Fibroblast of the aortic adventitia (primary cell): ENCODE measurements around the gene TGFBR1. TPM values are rescaled to one million over a fixed set of nuclear protein-coding genes. Genes with fewer than 3 reads are reported as not detected.

Experiments
- DNase-seq: peaks from one replicate; pipeline ENCODE4 v3.0.0-alpha.2; 2010; ENCODE audit warnings: low read depth
- H3K4me3 ChIP-seq: 2 replicates; pipeline ENCODE4 v1.5.1; 2011; ENCODE audit warnings: low read depth, mild to moderate bottlenecking, control low read depth, low read length, moderate library complexity
- CTCF ChIP-seq: IDR thresholded peaks from 2 replicates; pipeline ENCODE4 v1.5.1; 2011; ENCODE audit warnings: mild to moderate bottlenecking, low read length, control low read depth, inconsistent platforms; ENCODE audit not compliant: insufficient read depth
- total RNA-seq: library from RNA; depleted of rRNA; stranded (reverse); fragments of >200 nt; gene quantifications from 2 replicates; pipeline ENCODE4 v1.2.3, GENCODE V29; 2012; ENCODE audit warnings: low replicate concordance

Gene TGFBR1
- total RNA-seq, 1 donor, result 28.8 TPM

- no peak overlapping the region for H3K4me3 ChIP-seq
- no peak for TF ChIP-seq CTCF
- no peak for DNase-seq
Observed at GRCh38 chr9:99058964-99059921, 45.7 kb upstream of the TGFBR1 start.

- no peak for DNase-seq
- H3K4me3 ChIP-seq, result no peak overlapping the region
- TF ChIP-seq CTCF, result no peak
Observed at GRCh38 chr9:99060621-99061020, 44.3 kb upstream of the TGFBR1 start.

- H3K4me3 ChIP-seq, result no peak overlapping the region
- no peak for TF ChIP-seq CTCF
- no peak for DNase-seq
Observed at GRCh38 chr9:99062549-99062948, 42.4 kb upstream of the TGFBR1 start.

- TF ChIP-seq CTCF, result no peak
- DNase-seq, result no peak
- H3K4me3 ChIP-seq, result no peak overlapping the region
Observed at GRCh38 chr9:99063522-99063921, 41.4 kb upstream of the TGFBR1 start.

GRCh38 chr9:99066571-99066970 is 38.3 kb upstream of the TGFBR1 start:
- H3K4me3 ChIP-seq, result no peak overlapping the region
- no peak for TF ChIP-seq CTCF
- DNase-seq, result peak; percentile 7

GRCh38 chr9:99069075-99069474 is 35.8 kb upstream of the TGFBR1 start:
- H3K4me3 ChIP-seq, result no peak overlapping the region
- no peak for DNase-seq
- no peak for TF ChIP-seq CTCF

- H3K4me3 ChIP-seq, result no peak overlapping the region
- no peak for TF ChIP-seq CTCF
- no peak for DNase-seq
Observed at GRCh38 chr9:99069546-99069945, 35.4 kb upstream of the TGFBR1 start.
